ENCODE data around the gene CD177.
"Not testable (repeated sequence)": the region's sequence is repeated elsewhere in the genome, so short reads cannot be mapped to it uniquely, and the experiment has no call there.

CD177 gene

GRCh38 chr19:43383254-43383653 is 29.8 kb downstream of the CD177 start:
- DNase-seq, result not testable (repeated sequence)

GRCh38 chr19:43383759-43384158 is 30.3 kb downstream of the CD177 start:
- not testable (repeated sequence) for DNase-seq

GRCh38 chr19:43390903-43391551 is 37.5 kb downstream of the CD177 start:
- not testable (repeated sequence) for DNase-seq

- not testable (repeated sequence) for DNase-seq
Measured at GRCh38 chr19:43391552-43391935, 38.1 kb downstream of the CD177 start.

GRCh38 chr19:43393501-43393900 is 40.0 kb downstream of the CD177 start:
- not testable (repeated sequence) for DNase-seq

- no peak for DNase-seq
Measured at GRCh38 chr19:43395561-43395960, 42.1 kb downstream of the CD177 start.

- no peak for DNase-seq
Measured at GRCh38 chr19:43406297-43406696, 52.8 kb downstream of the CD177 start.

GRCh38 chr19:43407416-43408005 is 54.0 kb downstream of the CD177 start:
- DNase-seq, result no peak

GRCh38 chr19:43408043-43408442 is 54.6 kb downstream of the CD177 start:
- DNase-seq, result no peak

GRCh38 chr19:43409415-43409814 is 55.9 kb downstream of the CD177 start:
- DNase-seq, result no peak

GRCh38 chr19:43412441-43412840 is 59.0 kb downstream of the CD177 start:
- DNase-seq, result no peak
